SK-N-MC (cell line): ENCODE data around the gene NDN.
"Not testable (repeated sequence)": the region's sequence is repeated elsewhere in the genome, so short reads cannot be mapped to it uniquely, and the experiment has no call there.

Experiments
- DNase-seq: peaks from one replicate; pipeline ENCODE4 v3.0.0-alpha.2; 2011; ENCODE audit warnings: low read depth, low spot score
- H3K27ac ChIP-seq: fragments of 200-600 bp; sonication (generic); 2 replicates; pipeline ENCODE4 v1.5.1; 2016; ENCODE audit warnings: mixed run types
- H3K36me3 ChIP-seq: fragments of 200-600 bp; sonication (generic); 2 replicates; pipeline ENCODE4 v1.6.1; 2017; ENCODE audit warnings: antibody characterized with exemption, low read length, mixed read lengths; ENCODE audit not compliant: insufficient read depth
- H3K4me3 ChIP-seq: fragments of 200-600 bp; sonication (generic); 2 replicates; pipeline ENCODE4 v1.5.1; 2016
- H3K9ac ChIP-seq: fragments of 200-600 bp; sonication (generic); 2 replicates; pipeline ENCODE4 v1.8.0; 2017; ENCODE audit warnings: mixed run types, mixed read lengths; ENCODE audit not compliant: insufficient read length
- H3K9me3 ChIP-seq: fragments of 200-600 bp; sonication (generic); 2 replicates; pipeline ENCODE4 v1.6.1; 2017; ENCODE audit warnings: low read depth, mild to moderate bottlenecking, antibody characterized with exemption, low read length, moderate library complexity, mixed read lengths
- EZH2 ChIP-seq: fragments of 200-600 bp; sonication (generic); IDR thresholded peaks from one replicate; pipeline ENCODE4 v1.6.1; 2017; ENCODE audit warnings: antibody characterized with exemption
- FOXP2 ChIP-seq: optimal IDR thresholded peaks from 2 replicates; pipeline ENCODE3; 2011; ENCODE audit warnings: mild to moderate bottlenecking, moderate library complexity; ENCODE audit not compliant: insufficient read depth; ENCODE audit errors: extremely low read length, control extremely low read depth
- POLR2AphosphoS5 ChIP-seq: IDR thresholded peaks from 2 replicates; pipeline ENCODE4 v1.6.1; 2012; ENCODE audit warnings: mild to moderate bottlenecking, low read depth, low read length, borderline replicate concordance

The NDN gene, protein sequence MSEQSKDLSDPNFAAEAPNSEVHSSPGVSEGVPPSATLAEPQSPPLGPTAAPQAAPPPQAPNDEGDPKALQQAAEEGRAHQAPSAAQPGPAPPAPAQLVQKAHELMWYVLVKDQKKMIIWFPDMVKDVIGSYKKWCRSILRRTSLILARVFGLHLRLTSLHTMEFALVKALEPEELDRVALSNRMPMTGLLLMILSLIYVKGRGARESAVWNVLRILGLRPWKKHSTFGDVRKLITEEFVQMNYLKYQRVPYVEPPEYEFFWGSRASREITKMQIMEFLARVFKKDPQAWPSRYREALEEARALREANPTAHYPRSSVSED

DNA sequence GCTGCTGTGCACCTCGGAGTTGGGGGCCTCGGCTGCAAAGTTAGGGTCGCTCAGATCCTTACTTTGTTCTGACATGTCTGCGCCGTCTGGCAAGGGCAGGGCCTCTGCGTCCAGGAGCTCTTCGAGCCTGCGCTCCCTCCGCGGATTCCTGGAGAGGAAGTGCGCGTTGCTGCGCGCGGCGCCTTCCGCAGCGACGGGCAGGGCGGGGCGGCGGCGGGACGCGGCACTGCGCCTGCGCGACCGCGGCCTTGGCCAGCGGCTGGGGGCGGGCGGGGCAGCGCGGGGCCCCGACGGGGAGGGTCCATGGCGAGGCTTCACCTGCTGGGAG, at the start of gene NDN:
TSS of gene NDN (minus strand) at position 163 of the 328 bp plus-strand sequence. CDS start at position 75, 88 bp downstream.
- DNase-seq = no peak
- TF ChIP-seq POLR2AphosphoS5 = peak; percentile 56; the same call in 1 of the 2 replicates
- no peak for TF ChIP-seq FOXP2
- TF ChIP-seq EZH2 = no peak
- Histone ChIP-seq H3K4me3 (peak within 1 kb of the TSS; percentile 76), H3K9me3 (no peaks in the 10 kb centered on the region), H3K9ac (peak within 1 kb of the TSS; percentile 37), H3K27ac (no peak within 1 kb of the TSS), H3K36me3 (no peaks in the 10 kb centered on the region)

DNA sequence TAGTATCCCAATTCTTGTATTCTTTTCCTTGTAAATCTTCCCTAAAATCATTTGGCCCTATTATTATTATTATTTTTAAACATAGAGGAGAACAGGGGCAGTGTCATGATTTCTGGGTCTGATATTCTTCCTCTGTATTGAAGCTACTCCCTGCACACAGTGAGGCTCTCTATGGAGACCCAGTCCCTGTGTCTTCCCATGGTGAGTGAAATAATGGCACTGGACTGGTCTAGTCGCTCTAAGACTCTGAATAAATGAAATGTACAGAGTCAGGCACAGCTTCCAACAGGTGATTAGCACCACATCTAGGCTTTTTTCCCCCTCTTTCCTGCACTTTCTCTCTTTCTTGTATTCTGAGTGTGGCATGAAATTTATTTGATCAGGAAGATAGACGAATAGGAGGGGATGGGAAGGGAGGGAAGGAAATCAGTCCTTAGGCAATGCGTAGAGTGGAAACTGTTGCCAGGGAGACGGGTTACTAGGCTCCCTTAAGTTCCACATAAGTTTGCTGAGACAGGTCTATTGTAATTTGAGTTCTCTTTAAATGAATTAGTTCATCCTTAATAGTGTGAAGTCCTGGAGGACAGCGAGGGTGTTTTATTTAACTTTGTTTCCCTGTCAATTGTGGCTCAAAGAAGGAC, 49.0 kb upstream of the NDN start:
- DNase-seq = no peak
- Histone ChIP-seq H3K4me3 (no peak overlapping the region), H3K9ac (no peak overlapping the region), H3K9me3 (no peaks in the 10 kb centered on the region), H3K27ac (no peak overlapping the region), H3K36me3 (no peaks in the 10 kb centered on the region)
- TF ChIP-seq EZH2 = no peak
- TF ChIP-seq FOXP2 = no peak
- TF ChIP-seq POLR2AphosphoS5 = no peak

DNA sequence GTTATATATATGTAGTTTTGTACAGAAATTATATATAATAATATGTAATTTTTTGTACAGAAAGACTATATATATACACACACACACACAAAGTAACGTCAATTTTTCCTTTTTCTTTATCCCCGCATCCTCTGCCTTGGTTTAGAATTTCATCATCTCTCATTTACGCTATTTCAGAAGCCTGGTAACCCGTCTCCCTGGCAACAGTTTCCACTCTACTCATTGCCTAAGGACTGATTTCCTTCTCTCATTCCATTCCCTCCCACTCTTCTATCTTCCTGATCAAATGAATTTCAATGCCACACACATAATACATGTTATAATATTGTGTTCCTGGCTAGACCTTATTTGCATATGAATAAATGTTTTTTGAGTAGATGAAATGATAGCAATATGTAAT, 47.8 kb upstream of the NDN start:
- no peak for TF ChIP-seq POLR2AphosphoS5
- TF ChIP-seq EZH2 = no peak
- no peak for TF ChIP-seq FOXP2
- Histone ChIP-seq H3K4me3 (no peak overlapping the region), H3K36me3 (no peaks in the 10 kb centered on the region), H3K27ac (no peak overlapping the region), H3K9ac (no peak overlapping the region), H3K9me3 (no peaks in the 10 kb centered on the region)
- DNase-seq = no peak

GRCh38 chr15:23713874-23714656, 27.0 kb upstream of the NDN start:
- not testable (repeated sequence) for H3K36me3 ChIP-seq, H3K27ac ChIP-seq, DNase-seq, H3K9ac ChIP-seq, H3K9me3 ChIP-seq, H3K4me3 ChIP-seq

- Histone ChIP-seq H3K27ac (no peak overlapping the region), H3K9ac (no peak overlapping the region), H3K36me3 (no peaks in the 10 kb centered on the region), H3K9me3 (no peaks in the 10 kb centered on the region), H3K4me3 (no peak overlapping the region)
- no peak for DNase-seq
- TF ChIP-seq POLR2AphosphoS5 (no peak), FOXP2 (no peak), EZH2 (no peak)
Observed at GRCh38 chr15:23708332-23708731, 21.2 kb upstream of the NDN start.

DNA sequence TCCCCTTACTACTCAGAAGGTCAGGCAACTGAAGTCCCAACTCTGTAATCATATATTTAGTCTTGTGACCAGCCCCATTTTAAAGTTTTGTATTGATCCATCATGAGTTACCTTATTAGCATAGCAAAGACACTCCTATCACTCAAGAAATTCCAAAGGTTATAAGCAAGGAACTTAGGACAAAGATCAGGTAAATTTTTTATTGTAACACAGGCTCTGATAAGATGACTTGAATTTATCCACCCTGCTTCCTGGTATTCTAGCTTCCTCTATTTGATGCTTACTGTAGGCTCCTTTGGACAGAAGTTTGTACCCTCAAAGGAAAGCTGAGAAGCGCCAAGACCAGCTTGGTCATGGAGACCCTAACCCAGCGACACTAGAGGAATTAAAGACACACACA, 8.2 kb upstream of the NDN start:
- TF ChIP-seq EZH2 = no peak
- TF ChIP-seq FOXP2 = no peak
- TF ChIP-seq POLR2AphosphoS5 = no peak
- H3K4me3 ChIP-seq = no peak overlapping the region
- H3K9ac ChIP-seq = no peak overlapping the region
- no peaks in the 10 kb centered on the region for H3K9me3 ChIP-seq
- H3K27ac ChIP-seq = no peak overlapping the region
- DNase-seq = no peak
- H3K36me3 ChIP-seq = no peaks in the 10 kb centered on the region

- DNase-seq = no peak
- H3K9me3 ChIP-seq = no peaks in the 10 kb centered on the region
- H3K36me3 ChIP-seq = no peaks in the 10 kb centered on the region
- H3K9ac ChIP-seq = no peak overlapping the region
- H3K4me3 ChIP-seq = no peak overlapping the region
- no peak overlapping the region for H3K27ac ChIP-seq
- TF ChIP-seq POLR2AphosphoS5 (no peak), EZH2 (no peak), FOXP2 (no peak)
Observed at GRCh38 chr15:23694592-23694991, 7.5 kb upstream of the NDN start.

DNA sequence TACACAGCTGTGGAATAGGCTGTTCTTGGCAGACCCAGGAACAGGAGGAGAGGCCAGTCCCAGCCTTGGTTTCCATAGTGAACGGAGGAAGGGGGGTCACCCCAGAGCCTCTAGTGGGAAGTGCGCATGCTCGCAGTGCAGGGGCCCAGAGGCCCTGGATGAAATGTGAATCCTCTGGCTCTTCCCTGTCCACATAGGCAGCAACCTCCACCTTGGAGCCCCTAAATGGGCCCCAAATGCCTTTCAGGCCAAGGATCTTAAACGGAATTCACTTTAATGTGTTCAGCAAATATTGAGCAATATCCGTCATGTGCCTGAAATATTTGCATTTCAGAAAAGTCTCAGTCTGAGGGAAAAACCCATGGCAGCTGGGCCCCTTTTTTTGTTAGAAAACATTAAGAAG, 3.3 kb upstream of the NDN start:
- TF ChIP-seq FOXP2 (no peak), POLR2AphosphoS5 (no peak), EZH2 (no peak)
- peak; percentile 34 for DNase-seq
- no peaks in the 10 kb centered on the region for H3K9me3 ChIP-seq
- H3K36me3 ChIP-seq = no peaks in the 10 kb centered on the region
- peak overlapping the region; percentile 20; the same call in 1 of the 2 replicates for H3K4me3 ChIP-seq
- no peak overlapping the region for H3K27ac ChIP-seq
- H3K9ac ChIP-seq = no peak overlapping the region

- no peak for DNase-seq
- no peak overlapping the region for H3K27ac ChIP-seq
- TF ChIP-seq POLR2AphosphoS5 = no peak
- no peaks in the 10 kb centered on the region for H3K36me3 ChIP-seq
- peak overlapping the region; percentile 20; the same call in 1 of the 2 replicates for H3K4me3 ChIP-seq
- H3K9me3 ChIP-seq = no peaks in the 10 kb centered on the region
- no peak overlapping the region for H3K9ac ChIP-seq
Observed at GRCh38 chr15:23690015-23690414, 2.9 kb upstream of the NDN start.
